ENCODE data around the gene HOXA6.

GRCh38 chr7:27187475-27188385, 40.2 kb upstream of the HOXA6 start:
- TF ChIP-seq ZFX (IDR thresholded peaks at IDR 0.05) (no peak), CTCF (IDR thresholded peaks at IDR 0.05 in 2 of 3, conservative IDR thresholded peaks at IDR 0.05 in 1 of 3; ENCODE audit: borderline replicate concordance in 1 of 3, insufficient read depth in 1 of 3, low read depth in 2 of 3, low read length in 2 of 3) (no peak), RAD21 (IDR thresholded peaks at IDR 0.05; ENCODE audit: low read depth) (no peak), POLR2A (IDR thresholded peaks at IDR 0.05; ENCODE audit: borderline replicate concordance, extremely low read depth, insufficient read depth, insufficient read length) (no peak)

All from HCT116 (cell line).